ENCODE results near the gene BFSP2.
"Not testable (repeated sequence)": the region's sequence is repeated elsewhere in the genome, so short reads cannot be mapped to it uniquely, and the experiment has no call there.

Gene BFSP2

DNA sequence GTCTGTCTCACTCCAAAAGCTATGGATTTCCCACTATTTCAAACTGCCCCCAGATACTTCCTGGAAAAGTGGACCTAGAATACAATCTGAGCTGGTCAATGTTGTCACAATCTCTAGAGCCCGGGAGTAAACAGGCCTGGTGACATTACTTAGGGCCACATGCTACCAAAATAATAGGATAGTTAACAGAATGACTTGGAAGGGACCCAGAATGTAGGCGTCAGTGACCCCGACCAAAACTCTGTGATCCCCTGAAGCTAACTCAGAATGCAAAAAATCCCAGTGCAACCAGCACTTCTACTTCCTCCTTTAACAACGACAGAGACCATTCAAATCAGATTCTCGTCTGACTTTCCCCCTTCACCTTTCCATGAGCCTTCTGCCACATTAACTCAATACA, 122.1 kb downstream of the BFSP2 start:
- DNase-seq: no peak

DNA sequence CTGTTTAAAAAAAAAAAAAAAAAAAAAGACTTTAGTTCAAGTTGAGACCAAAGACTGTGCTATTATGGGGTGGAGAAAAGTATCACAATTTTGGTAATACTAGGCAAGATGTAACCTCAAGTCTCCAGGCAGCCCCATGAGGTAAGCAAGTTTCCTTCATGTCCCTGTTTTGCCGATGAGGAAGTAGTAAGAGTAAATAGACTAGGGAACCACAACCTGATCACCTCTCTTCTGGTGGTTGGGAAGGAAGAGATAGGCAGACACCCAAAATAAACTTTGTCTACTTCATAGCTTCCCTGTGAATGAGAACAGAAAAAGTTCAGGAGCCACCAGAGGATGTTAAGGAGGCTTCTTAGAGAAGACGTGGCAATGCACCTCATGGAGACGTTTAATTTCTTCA, 123.9 kb downstream of the BFSP2 start:
- not testable (repeated sequence) for DNase-seq

All from NK-92 treated with Interleukin-12 subunit alpha and Interleukin-12 subunit beta, amount 100 ng/mL, for 24 hours (cell line).